A549 (cell line): ENCODE data around the gene F12. TPM values are rescaled to one million over a fixed set of nuclear protein-coding genes. Genes with fewer than 3 reads are reported as not detected.

ENCODE experiments used
- ATAC-seq, 2 experiments: fragments of 200-7000 bp in 1 of 2; fragments of >200 bp in 1 of 2; cut with Nextera tagmentation in 1 of 2; cut with Tn5 transposase in 1 of 2; 3 replicates each; pipeline versions ENCODE4 v1.8.0 to v1.9.1; 2018 to 2020; ENCODE audit warnings: mild to moderate bottlenecking in 1 of 2, moderate library complexity in 1 of 2
- CTCF ChIA-PET: fragments of 300-600 bp; sonication (Branson Sonifier 250); formaldehyde crosslinking; extraction: SDS; loops from one replicate; lab custom pipeline; 2021; ENCODE audit warnings: antibody characterized with exemption, inconsistent platforms; lab: Yijun Ruan, JAX
- POLR2A ChIA-PET: fragments of 350-600 bp; formaldehyde crosslinking; extraction: SDS; loops from one replicate; lab custom pipeline; 2021; ENCODE audit warnings: antibody characterized with exemption, inconsistent platforms; lab: Yijun Ruan, JAX
- DNase-seq, 2 experiments: peaks; one replicate each; pipeline versions ENCODE4 v3.0.0 to v3.0.0-alpha.2; 2011 to 2016; ENCODE audit warnings: low read depth in 1 of 2, low spot score in 1 of 2
- FAIRE-seq: peaks from 2 replicates; lab custom pipeline; 2011; peaks lifted over from hg19 to GRCh38; lab: Jason Lieb, UNC
- H3K27ac ChIP-seq, 2 experiments: fragments of >200 bp; sonication (Bioruptor Twin); formaldehyde crosslinking; 3 replicates each; pipeline ENCODE4 v1.5.1; 2016 to 2017
- H3K4me1 ChIP-seq: fragments of >200 bp; sonication (Bioruptor Twin); formaldehyde crosslinking; 3 replicates; pipeline ENCODE4 v1.6.1; 2016
- H3K4me2 ChIP-seq: fragments of >200 bp; sonication (Bioruptor Twin); formaldehyde crosslinking; 3 replicates; pipeline ENCODE4 v1.6.1; 2016
- H3K4me3 ChIP-seq: fragments of >200 bp; sonication (Bioruptor Twin); formaldehyde crosslinking; 3 replicates; pipeline ENCODE4 v1.5.1; 2016
- H3K9me3 ChIP-seq: fragments of >200 bp; sonication (Bioruptor Twin); formaldehyde crosslinking; 3 replicates; pipeline ENCODE4 v1.6.1; 2016
- BCL3 ChIP-seq: fragments of >200 bp; sonication (Bioruptor Twin); formaldehyde crosslinking; IDR thresholded peaks from 3 replicates; pipeline ENCODE4 v1.6.1; 2016
- BHLHE40 ChIP-seq: IDR thresholded peaks from 2 replicates; pipeline ENCODE4 v1.6.1; 2012; ENCODE audit warnings: low read depth, low read length, inconsistent platforms
- CBX2 ChIP-seq: fragments of 200-600 bp; sonication (generic); IDR thresholded peaks from 2 replicates; pipeline ENCODE4 v1.6.1; 2016; ENCODE audit warnings: low read depth, mild to moderate bottlenecking, borderline replicate concordance
- CBX8 ChIP-seq: fragments of 200-600 bp; sonication (generic); IDR thresholded peaks from 2 replicates; pipeline ENCODE4 v1.6.1; 2016
- CEBPB ChIP-seq, 2 experiments: fragments of >200 bp in 1 of 2; sonication (Bioruptor Twin) in 1 of 2; formaldehyde crosslinking in 1 of 2; IDR thresholded peaks; 2 replicates each; pipeline ENCODE4 v1.6.1; 2012 to 2016
- CHD2 ChIP-seq: fragments of 150-350 bp; IDR thresholded peaks from 2 replicates; pipeline ENCODE4 v1.6.1; 2014; ENCODE audit warnings: low read length; ENCODE audit not compliant: partially characterized antibody
- CHD4 ChIP-seq: fragments of 200-600 bp; sonication (generic); IDR thresholded peaks from 2 replicates; pipeline ENCODE4 v1.6.1; 2016; ENCODE audit warnings: antibody characterized with exemption, mild to moderate bottlenecking, borderline replicate concordance
- CTCF ChIP-seq: fragments of >200 bp; sonication (Bioruptor Twin); formaldehyde crosslinking; IDR thresholded peaks from 3 replicates; pipeline ENCODE4 v1.5.1; 2016
- EHF ChIP-seq: fragments of 250-450 bp; sonication (Bioruptor Pico); IDR thresholded peaks from 2 replicates; pipeline ENCODE4 v1.5.0; 2020; ENCODE audit warnings: mild to moderate bottlenecking
- EHMT2 ChIP-seq: fragments of 200-600 bp; sonication (generic); IDR thresholded peaks from 2 replicates; pipeline ENCODE4 v1.6.1; 2016; ENCODE audit warnings: antibody characterized with exemption, low read depth, mild to moderate bottlenecking, moderate library complexity
- FOSB ChIP-seq: fragments of 250-450 bp; sonication (Bioruptor Pico); IDR thresholded peaks from 2 replicates; pipeline ENCODE4 v1.5.0; 2020; ENCODE audit warnings: mild to moderate bottlenecking, moderate library complexity
- FOSL2 ChIP-seq, 2 experiments: fragments of 450-650 bp in 1 of 2; fragments of >200 bp in 1 of 2; sonication (Bioruptor Twin) in 1 of 2; formaldehyde crosslinking; IDR thresholded peaks; 2 replicates each; pipeline versions ENCODE4 v1.5.0 to v1.6.1; 2016 to 2020; ENCODE audit warnings: mild to moderate bottlenecking in 1 of 2, moderate library complexity in 1 of 2
- FOXS1 ChIP-seq: fragments of 250-450 bp; sonication (Bioruptor Pico); IDR thresholded peaks from 2 replicates; pipeline ENCODE4 v1.5.0; 2020; ENCODE audit warnings: mild to moderate bottlenecking, moderate library complexity
- GATA3 ChIP-seq: IDR thresholded peaks from 2 replicates; pipeline ENCODE4 v1.6.1; 2012; ENCODE audit warnings: borderline replicate concordance
- HDAC2 ChIP-seq: fragments of 200-600 bp; sonication (generic); IDR thresholded peaks from 2 replicates; pipeline ENCODE4 v1.6.1; 2016
- HEYL ChIP-seq: fragments of 250-450 bp; sonication (Bioruptor Pico); IDR thresholded peaks from 2 replicates; pipeline ENCODE4 v1.8.0; 2021; ENCODE audit warnings: mild to moderate bottlenecking, moderate library complexity
- HOXA7 ChIP-seq: fragments of 250-450 bp; sonication (Bioruptor Pico); IDR thresholded peaks from 2 replicates; pipeline ENCODE4 v1.5.0; 2020; ENCODE audit warnings: mild to moderate bottlenecking, moderate library complexity
- HOXB5 ChIP-seq: fragments of 250-450 bp; sonication (Bioruptor Pico); IDR thresholded peaks from 2 replicates; pipeline ENCODE4 v1.5.0; 2020; ENCODE audit warnings: mild to moderate bottlenecking, moderate library complexity
- KDM1A ChIP-seq: fragments of 200-600 bp; sonication (generic); IDR thresholded peaks from 2 replicates; pipeline ENCODE4 v1.6.1; 2016; ENCODE audit warnings: low read depth, mild to moderate bottlenecking
- KDM5A ChIP-seq: fragments of 200-600 bp; sonication (generic); IDR thresholded peaks from 2 replicates; pipeline ENCODE4 v1.6.1; 2016; ENCODE audit warnings: antibody characterized with exemption, mild to moderate bottlenecking
- MAFK ChIP-seq: fragments of 450-650 bp; IDR thresholded peaks from 2 replicates; pipeline ENCODE4 v1.6.1; 2014; ENCODE audit not compliant: partially characterized antibody
- MAZ ChIP-seq: fragments of 150-350 bp; IDR thresholded peaks from 2 replicates; pipeline ENCODE4 v1.6.1; 2014; ENCODE audit warnings: antibody characterized with exemption, low read depth, low read length, borderline replicate concordance
- NR3C1 ChIP-seq: fragments of >200 bp; sonication (Bioruptor Twin); formaldehyde crosslinking; IDR thresholded peaks from 3 replicates; pipeline ENCODE4 v1.6.1; 2017
- POLR2AphosphoS2 ChIP-seq: conservative IDR thresholded peaks from 2 replicates; pipeline ENCODE4 v1.6.1; 2012; ENCODE audit warnings: low read length, improper control_type of control experiment, inconsistent platforms
- RARB ChIP-seq: fragments of 250-450 bp; sonication (Bioruptor Pico); IDR thresholded peaks from 2 replicates; pipeline ENCODE4 v1.8.0; 2021; ENCODE audit warnings: mild to moderate bottlenecking, moderate library complexity
- RCOR1 ChIP-seq: fragments of 150-350 bp; IDR thresholded peaks from 2 replicates; pipeline ENCODE4 v1.6.1; 2014; ENCODE audit warnings: antibody characterized with exemption, low read length, low read depth
- RFX5 ChIP-seq: fragments of 450-650 bp; IDR thresholded peaks from 2 replicates; pipeline ENCODE4 v1.7.1; 2014; ENCODE audit warnings: antibody characterized with exemption, mild to moderate bottlenecking, moderate library complexity
- SMC3 ChIP-seq: fragments of >200 bp; sonication (Bioruptor Twin); formaldehyde crosslinking; IDR thresholded peaks from 3 replicates; pipeline ENCODE4 v1.6.1; 2018; ENCODE audit warnings: inconsistent platforms
- SREBF2 ChIP-seq: fragments of 450-650 bp; IDR thresholded peaks from 2 replicates; pipeline ENCODE4 v1.6.1; 2014; ENCODE audit warnings: mild to moderate bottlenecking, moderate library complexity
- TFCP2L1 ChIP-seq: fragments of 250-450 bp; sonication (Bioruptor Pico); IDR thresholded peaks from 2 replicates; pipeline ENCODE4 v1.5.0; 2021; ENCODE audit warnings: mild to moderate bottlenecking
- ZFP36 ChIP-seq: fragments of 450-650 bp; IDR thresholded peaks from 2 replicates; pipeline ENCODE4 v1.6.1; 2014; ENCODE audit warnings: borderline replicate concordance; ENCODE audit not compliant: partially characterized antibody
- ZNF302 ChIP-seq: fragments of 250-450 bp; sonication (Bioruptor Pico); IDR thresholded peaks from 2 replicates; pipeline ENCODE4 v1.9.0; 2021; ENCODE audit warnings: inconsistent platforms, mild to moderate bottlenecking, moderate library complexity
- WGBS: methylation state at CpG from one replicate; pipeline ENCODE4 v1.1.6; 2017; ENCODE audit errors: missing lambda C conversion rate; 5-methylcytosine and 5-hydroxymethylcytosine counted together
- polyA plus RNA-seq, 4 experiments: library from polyadenylated mRNA; depleted of rRNA in 3 of 4; stranded (reverse); fragments of >200 nt; fragmentation: RNase III in 1 of 4; extraction: RNeasy Plus Mini Kit Qiagen cat#74134 plus additional on column Dnase treatment in 1 of 4; gene quantifications; 2 replicates in 3 of 4; 3 replicates in 1 of 4; pipeline ENCODE4 v1.2.3, GENCODE V29; 2011 to 2017
- TF ChIP-seq, protein P1 (sequence below): fragments of 450-650 bp; IDR thresholded peaks from 2 replicates; pipeline ENCODE4 v1.6.1; 2014; ENCODE audit warnings: antibody characterized with exemption
- TF ChIP-seq, protein P2 (sequence below): fragments of 250-450 bp; sonication (Bioruptor Pico); IDR thresholded peaks from 2 replicates; pipeline ENCODE4 v1.5.0; 2021; ENCODE audit warnings: mild to moderate bottlenecking, moderate library complexity, borderline replicate concordance
- TF ChIP-seq, protein P3 (sequence below): IDR thresholded peaks from 2 replicates; pipeline ENCODE4 v1.6.1; 2012

The F12 gene
- polyA plus RNA-seq, 2 of the 4 experiments (the other 2 are of a cell fraction): 5.3 to 14.3 TPM

- no peaks in the 10 kb centered on the region for H3K9me3 ChIP-seq
- ATAC-seq (peak; percentile 82 to 95), FAIRE-seq (peak; percentile 61), DNase-seq (peak; percentile 99 to 100)
- peak overlapping the region; percentile 80 for H3K4me2 ChIP-seq
- peak overlapping the region; percentile 44 for H3K4me3 ChIP-seq
- H3K27ac ChIP-seq: peak overlapping the region; percentile 82 to 87
- under 1% methylated on average over 37 of the region's 52 CpGs for WGBS
- POLR2A ChIA-PET: interaction anchor here (0.6 to 3.0 kb wide), 20 partner anchors 11 to 312 kb away, joined by 3 to 41 read pairs (median 5); partner anchors contain the start of gene PRR7
- peaks cover 17% of the 10 kb centered on the region for H3K4me1 ChIP-seq
- CTCF ChIA-PET: interaction anchor here (0.6 to 36.0 kb wide), 6 partner anchors 22 to 75 kb away, joined by 3 to 871 read pairs (median 4); partner anchors contain the start of gene PRR7
- no peak for TF ChIP-seq GATA3
- no peak for TF ChIP-seq BHLHE40
- TF ChIP-seq CBX8: no peak
- no peak for TF ChIP-seq KDM5A
- TF ChIP-seq CTCF: no peak
- no peak for TF ChIP-seq POLR2AphosphoS2
- TF ChIP-seq MAFK: no peak
- TF ChIP-seq KDM1A: peak; percentile 96
- no peak for TF ChIP-seq NR3C1
- TF ChIP-seq CBX2: no peak
- TF ChIP-seq CHD4: no peak; the same call in none of the 2 replicates
- TF ChIP-seq RFX5: peak; percentile 19
- 0 out of 2 replicates have a peak, but pooled peaks have one; percentile 23 for TF ChIP-seq EHF (CRISPR knock-in tag)
- no peak; the same call in 1 of the 2 replicates for TF ChIP-seq FOSB
- TF ChIP-seq, protein P1, sequence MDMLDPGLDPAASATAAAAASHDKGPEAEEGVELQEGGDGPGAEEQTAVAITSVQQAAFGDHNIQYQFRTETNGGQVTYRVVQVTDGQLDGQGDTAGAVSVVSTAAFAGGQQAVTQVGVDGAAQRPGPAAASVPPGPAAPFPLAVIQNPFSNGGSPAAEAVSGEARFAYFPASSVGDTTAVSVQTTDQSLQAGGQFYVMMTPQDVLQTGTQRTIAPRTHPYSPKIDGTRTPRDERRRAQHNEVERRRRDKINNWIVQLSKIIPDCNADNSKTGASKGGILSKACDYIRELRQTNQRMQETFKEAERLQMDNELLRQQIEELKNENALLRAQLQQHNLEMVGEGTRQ: peak; percentile 21; the same call in 1 of the 2 replicates
- TF ChIP-seq CHD2: peak; percentile 10
- TF ChIP-seq TFCP2L1 (CRISPR knock-in tag): peak; percentile 70; the same call in 1 of the 2 replicates
- no peak for TF ChIP-seq RARB
- TF ChIP-seq FOXS1 (CRISPR knock-in tag): no peak
- peak; percentile 77; the same call in 1 of the 2 replicates for TF ChIP-seq RCOR1
- TF ChIP-seq, protein P2, sequence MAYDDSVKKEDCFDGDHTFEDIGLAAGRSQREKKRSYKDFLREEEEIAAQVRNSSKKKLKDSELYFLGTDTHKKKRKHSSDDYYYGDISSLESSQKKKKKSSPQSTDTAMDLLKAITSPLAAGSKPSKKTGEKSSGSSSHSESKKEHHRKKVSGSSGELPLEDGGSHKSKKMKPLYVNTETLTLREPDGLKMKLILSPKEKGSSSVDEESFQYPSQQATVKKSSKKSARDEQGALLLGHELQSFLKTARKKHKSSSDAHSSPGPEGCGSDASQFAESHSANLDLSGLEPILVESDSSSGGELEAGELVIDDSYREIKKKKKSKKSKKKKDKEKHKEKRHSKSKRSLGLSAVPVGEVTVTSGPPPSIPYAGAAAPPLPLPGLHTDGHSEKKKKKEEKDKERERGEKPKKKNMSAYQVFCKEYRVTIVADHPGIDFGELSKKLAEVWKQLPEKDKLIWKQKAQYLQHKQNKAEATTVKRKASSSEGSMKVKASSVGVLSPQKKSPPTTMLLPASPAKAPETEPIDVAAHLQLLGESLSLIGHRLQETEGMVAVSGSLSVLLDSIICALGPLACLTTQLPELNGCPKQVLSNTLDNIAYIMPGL (CRISPR knock-in tag): no peak
- TF ChIP-seq SREBF2: no peak
- TF ChIP-seq ZNF302 (CRISPR knock-in tag): no peak
- TF ChIP-seq HDAC2: peak; percentile 80; the same call in 1 of the 2 replicates
- TF ChIP-seq, protein P3, sequence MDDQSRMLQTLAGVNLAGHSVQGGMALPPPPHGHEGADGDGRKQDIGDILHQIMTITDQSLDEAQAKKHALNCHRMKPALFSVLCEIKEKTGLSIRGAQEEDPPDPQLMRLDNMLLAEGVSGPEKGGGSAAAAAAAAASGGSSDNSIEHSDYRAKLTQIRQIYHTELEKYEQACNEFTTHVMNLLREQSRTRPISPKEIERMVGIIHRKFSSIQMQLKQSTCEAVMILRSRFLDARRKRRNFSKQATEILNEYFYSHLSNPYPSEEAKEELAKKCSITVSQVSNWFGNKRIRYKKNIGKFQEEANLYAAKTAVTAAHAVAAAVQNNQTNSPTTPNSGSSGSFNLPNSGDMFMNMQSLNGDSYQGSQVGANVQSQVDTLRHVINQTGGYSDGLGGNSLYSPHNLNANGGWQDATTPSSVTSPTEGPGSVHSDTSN: peak; percentile 95
- peak; percentile 78; the same call in 2 of the 3 replicates for TF ChIP-seq BCL3
- TF ChIP-seq ZFP36: peak; percentile 66
- peak; percentile 64; the same call in 1 of the 2 replicates for TF ChIP-seq HOXB5 (CRISPR knock-in tag)
- no peak for TF ChIP-seq EHMT2
- no peak for TF ChIP-seq HEYL (CRISPR knock-in tag)
- TF ChIP-seq SMC3: no peak
- TF ChIP-seq CEBPB (IDR thresholded peaks at IDR 0.05): no peak
- no peak; the same call in 1 of the 2 replicates for TF ChIP-seq HOXA7 (CRISPR knock-in tag)
- 0 out of 2 replicates have a peak, but pooled peaks have one; percentile 21 for TF ChIP-seq MAZ
- no peak for TF ChIP-seq FOSL2 (IDR thresholded peaks at IDR 0.05)
- no peak for TF ChIP-seq FOSL2 (CRISPR knock-in tag; IDR thresholded peaks at IDR 0.05)
Observed at GRCh38 chr5:177425801-177426565, 16.6 kb upstream of the F12 start.
